HG02970 (cell line): ENCODE measurements around the gene CTNNA3.

Experiments used
- ATAC-seq: cut with Tn5 transposase; IDR thresholded peaks from one replicate; pipeline ENCODE4 v1.9.1; 2021; ENCODE audit warnings: mild to moderate bottlenecking, moderate library complexity, moderate number of reproducible peaks; ENCODE audit not compliant: unreplicated experiment, low FRiP score

CTNNA3 gene

GRCh38 chr10:66625709-66626590 lies 1070.0 kb downstream of the CTNNA3 start:
- no peak for ATAC-seq

DNA sequence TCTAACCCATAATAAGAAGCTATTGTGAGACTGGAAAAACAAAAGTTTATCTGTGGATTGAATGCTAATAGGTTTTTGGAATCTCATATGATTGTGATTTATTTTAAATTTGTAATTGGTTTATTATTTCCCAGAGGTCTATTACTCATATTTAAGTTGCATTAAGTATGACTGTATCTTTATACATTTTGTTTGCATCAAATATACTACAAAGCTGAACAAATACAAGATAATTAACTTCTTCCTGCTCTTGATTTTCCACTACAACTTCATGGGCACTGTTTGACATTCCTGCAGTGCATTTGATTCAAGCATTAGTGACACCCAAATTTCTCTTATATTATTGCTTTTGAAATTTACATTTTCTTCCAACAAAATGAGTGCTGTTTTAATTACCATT lies 1073.9 kb downstream of the CTNNA3 start:
- no peak for ATAC-seq

DNA sequence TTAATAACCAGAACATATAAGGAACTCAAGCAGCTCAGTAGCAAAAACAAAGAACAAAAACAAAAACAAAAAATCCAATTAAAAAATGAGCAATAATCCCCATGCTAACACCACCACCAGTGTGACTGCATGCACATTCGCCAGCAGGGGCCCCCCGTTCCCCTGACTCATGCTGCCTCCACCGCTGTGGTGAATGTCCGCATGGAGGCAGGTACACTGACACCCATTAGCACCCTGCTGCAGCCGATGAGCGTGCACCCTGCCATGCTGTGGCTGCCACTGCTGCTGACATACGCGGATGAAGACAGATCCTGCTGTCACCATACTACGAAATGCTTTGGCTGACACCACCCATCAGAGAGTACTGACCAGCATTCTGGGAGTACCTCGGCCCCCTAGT lies 1091.8 kb downstream of the CTNNA3 start:
- ATAC-seq: no peak

- ATAC-seq: no peak
Observed at GRCh38 chr10:66591865-66592264, 1104.1 kb downstream of the CTNNA3 start.

DNA sequence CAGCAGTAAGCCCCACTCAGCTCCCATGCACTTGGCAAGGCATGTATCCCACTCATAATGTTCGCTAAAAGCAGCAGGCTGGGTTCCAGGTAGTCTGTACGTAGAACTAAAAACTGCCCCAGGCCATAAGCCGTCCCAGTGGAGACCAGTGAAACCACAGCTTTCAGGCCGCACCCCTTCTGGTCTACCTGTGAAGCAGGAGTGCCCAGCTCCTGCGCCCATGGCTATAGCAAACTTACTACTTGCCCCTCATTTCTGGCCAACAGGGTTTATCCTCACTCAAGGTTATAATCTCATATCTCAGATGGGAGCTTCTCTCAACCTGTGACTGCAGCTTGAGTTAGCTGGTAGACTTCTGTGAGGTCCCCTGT lies 1108.3 kb downstream of the CTNNA3 start:
- ATAC-seq: no peak

DNA sequence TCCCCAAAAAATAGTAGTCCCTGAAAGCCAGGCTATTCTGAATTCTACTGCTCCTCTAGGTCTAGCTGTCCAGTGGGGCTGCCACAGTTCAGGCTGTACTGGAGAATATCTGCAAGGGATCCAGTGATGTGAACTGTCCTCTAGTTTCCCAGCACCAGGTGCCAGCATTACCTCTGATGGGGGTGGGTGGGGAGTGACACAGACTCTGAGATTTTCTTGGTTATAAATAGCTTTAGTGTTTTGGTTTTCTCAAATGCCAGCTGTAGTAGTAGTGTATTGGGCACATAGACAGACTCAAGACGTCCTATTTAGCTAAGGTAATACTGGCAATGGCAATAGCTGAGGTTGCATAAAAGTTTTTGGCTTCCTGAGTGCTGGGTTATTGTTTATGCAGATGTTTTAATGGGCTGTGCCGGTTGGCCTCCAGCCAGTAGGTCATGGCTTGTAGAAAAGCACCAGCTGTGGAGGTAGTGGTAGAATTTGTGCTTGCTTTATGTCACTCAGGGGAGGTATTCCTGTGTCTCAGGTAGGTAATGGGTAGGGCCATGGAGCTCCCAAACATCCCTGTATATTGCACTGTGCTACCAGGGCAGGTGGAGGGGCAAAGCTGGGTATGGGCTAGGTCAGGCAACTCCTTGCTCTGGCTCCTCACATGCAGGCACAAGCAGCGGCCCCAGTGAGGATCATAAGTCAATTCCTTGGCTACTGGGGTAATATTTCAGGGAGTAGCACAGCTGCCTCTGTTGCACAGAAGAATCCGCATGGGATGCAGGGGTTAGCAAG lies 1108.9 kb downstream of the CTNNA3 start:
- ATAC-seq: no peak

GRCh38 chr10:66586073-66586472 lies 1109.9 kb downstream of the CTNNA3 start:
- ATAC-seq: no peak

- ATAC-seq: no peak
Observed at GRCh38 chr10:66575251-66575855, 1120.6 kb downstream of the CTNNA3 start.

GRCh38 chr10:66572700-66573099 lies 1123.3 kb downstream of the CTNNA3 start:
- ATAC-seq: no peak

GRCh38 chr10:66565999-66566398 lies 1130.0 kb downstream of the CTNNA3 start:
- ATAC-seq: no peak

GRCh38 chr10:66564287-66564686 lies 1131.7 kb downstream of the CTNNA3 start:
- no peak for ATAC-seq

GRCh38 chr10:66555061-66555460 lies 1140.9 kb downstream of the CTNNA3 start:
- ATAC-seq: no peak

DNA sequence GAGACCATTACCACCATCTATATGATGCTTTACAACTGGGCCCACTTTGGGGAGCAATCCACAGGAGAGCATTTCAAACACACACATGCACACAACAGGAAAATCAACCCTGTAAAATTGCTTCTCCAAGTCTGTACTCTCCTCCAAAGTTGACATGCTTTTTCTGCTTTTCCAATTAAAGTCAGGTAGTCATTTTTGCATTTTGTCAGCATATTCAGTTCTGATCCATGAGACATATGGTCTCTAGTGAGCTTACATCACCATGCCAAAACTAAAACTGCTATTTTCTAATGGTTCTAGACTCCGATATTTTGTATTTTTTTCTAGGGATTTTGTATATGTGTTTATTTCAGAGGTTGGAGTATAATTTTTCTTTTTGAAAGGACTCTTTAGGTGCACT lies 1143.7 kb downstream of the CTNNA3 start:
- ATAC-seq: no peak

DNA sequence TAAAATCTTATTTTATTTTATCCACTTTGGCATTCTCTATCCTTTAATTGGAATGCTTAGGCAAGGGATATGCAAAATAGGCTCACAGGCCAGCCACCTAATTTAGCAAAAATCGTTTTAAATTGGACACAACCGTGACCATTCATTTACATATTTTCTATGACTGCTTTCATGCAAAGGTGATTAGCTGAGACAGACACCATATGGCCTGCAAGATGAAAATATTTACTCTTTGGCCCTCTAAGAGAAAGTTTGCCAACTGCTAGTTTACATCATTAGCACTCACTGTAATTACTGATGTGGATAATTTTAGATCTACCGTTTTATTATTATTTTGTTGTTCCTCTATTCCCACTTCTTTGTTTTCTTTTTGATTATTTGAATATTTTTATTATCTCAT lies 1145.6 kb downstream of the CTNNA3 start:
- no peak for ATAC-seq

DNA sequence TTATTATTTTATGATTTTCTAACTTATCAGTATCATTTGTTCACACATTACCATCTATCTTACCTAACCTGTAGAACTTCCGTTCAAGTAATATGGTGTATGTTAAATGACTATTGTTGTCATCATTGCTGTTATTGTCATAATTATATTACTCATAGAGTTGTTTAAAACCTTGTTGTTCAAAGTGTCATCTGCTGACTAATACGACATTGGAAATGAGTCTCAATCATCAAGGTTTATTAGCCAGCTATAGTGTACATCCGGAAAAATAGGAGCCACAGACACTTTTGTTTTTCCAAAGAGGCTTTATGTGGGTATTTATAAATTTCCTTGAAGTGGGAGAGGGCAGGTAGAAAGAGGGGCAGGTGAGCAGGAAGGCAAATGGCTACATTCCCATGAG lies 1157.1 kb downstream of the CTNNA3 start:
- no peak for ATAC-seq

DNA sequence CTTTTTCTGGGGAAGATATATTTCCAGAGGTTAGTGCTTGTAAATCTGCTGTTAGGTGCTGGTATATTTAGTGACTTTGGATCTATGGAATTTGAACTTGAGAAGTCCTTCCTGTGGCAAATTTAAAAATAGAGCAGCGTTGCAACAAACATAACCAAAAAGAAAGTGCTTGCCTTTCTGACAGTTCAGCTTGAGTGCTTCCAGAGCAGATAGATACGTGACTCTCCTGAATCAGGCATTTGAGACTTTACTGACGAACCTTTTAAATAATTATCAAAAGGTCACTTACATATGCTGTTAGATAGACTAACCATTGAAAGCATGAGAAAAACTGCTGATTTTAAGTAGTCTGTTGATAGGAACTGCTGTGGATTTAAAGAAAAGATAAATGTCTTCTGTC lies 1157.6 kb downstream of the CTNNA3 start:
- ATAC-seq: no peak

- no peak for ATAC-seq
Observed at GRCh38 chr10:66537186-66537585, 1158.8 kb downstream of the CTNNA3 start.

GRCh38 chr10:66535439-66535838 lies 1160.6 kb downstream of the CTNNA3 start:
- no peak for ATAC-seq

- ATAC-seq: no peak
Observed at GRCh38 chr10:66534866-66535265, 1161.1 kb downstream of the CTNNA3 start.

- ATAC-seq: no peak
Observed at GRCh38 chr10:66521506-66521905, 1174.5 kb downstream of the CTNNA3 start.

DNA sequence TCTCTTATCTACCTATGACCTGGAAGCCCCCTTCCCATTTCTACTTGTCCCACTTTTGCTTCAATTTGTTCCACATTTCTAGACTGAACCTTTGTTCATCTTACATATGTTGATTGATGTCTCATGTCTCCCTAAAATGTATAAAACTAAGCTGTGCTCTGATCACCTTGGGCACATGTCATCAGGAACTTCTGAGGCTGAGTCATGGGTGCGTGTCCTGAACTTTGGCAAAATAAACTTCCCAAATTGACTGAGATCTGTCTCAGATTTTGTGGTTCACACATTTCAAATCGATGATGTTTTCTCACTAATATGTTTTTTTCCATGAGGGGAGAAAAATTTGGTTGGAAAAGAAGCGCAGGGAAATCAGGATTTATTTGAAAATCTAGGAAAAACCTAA lies 1176.4 kb downstream of the CTNNA3 start:
- ATAC-seq: no peak
